Epidermal melanocyte (primary cell): Measurements from ENCODE around the gene RITA1.

Source experiments
- DNase-seq: peaks from one replicate; pipeline ENCODE4 v3.0.0; 2011; ENCODE audit warnings: low spot score; ENCODE audit not compliant: insufficient read length

Gene RITA1

DNA sequence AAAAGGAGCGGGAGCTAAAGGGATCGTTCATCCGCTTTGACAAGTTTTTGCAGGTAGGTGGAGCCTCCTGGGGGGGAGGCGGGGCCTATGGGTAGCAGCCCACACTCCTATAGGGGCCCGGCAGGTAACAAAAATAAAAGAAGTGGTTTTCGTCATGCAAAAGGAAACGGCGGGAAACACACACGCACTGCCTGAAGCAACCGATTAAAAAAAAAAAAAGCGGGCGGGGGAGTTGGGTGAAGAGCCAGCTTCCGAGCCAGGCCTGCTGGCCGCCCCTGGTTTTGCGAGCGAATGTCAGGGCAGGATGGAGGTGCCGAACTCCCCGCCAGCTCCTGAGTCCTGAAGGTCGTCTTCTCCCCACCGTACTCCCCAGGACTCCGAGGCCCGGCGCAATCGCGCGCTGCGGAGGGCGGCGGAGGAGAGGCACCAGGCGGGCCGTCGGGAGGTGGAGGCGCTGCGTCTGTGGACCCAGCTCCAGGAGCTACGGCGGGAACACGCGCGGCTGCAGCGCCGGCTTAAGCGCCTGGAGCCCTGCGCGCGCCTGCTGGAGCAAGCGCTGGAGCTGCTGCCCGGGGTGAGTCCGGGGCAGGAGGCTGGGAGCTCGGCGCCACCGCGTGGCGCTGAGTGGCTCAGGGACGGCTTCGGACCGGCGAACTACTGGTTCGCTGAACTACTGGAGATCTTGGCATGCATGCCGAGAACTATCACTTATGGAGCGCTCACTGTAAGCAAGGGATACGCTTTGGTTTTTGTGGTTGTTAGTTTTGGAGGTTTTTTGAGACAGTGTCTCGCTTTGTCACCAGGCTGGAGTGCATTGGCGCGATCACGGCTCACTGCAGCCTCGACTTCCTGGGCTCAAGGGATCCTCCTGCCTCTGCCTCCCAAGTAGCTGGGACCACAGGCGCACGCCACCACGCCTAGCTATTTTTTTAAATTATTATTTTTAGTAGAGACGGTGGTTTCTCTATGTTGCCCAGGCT is 32.4 kb upstream of the RITA1 start:
- peak; percentile 84 for DNase-seq

DNA sequence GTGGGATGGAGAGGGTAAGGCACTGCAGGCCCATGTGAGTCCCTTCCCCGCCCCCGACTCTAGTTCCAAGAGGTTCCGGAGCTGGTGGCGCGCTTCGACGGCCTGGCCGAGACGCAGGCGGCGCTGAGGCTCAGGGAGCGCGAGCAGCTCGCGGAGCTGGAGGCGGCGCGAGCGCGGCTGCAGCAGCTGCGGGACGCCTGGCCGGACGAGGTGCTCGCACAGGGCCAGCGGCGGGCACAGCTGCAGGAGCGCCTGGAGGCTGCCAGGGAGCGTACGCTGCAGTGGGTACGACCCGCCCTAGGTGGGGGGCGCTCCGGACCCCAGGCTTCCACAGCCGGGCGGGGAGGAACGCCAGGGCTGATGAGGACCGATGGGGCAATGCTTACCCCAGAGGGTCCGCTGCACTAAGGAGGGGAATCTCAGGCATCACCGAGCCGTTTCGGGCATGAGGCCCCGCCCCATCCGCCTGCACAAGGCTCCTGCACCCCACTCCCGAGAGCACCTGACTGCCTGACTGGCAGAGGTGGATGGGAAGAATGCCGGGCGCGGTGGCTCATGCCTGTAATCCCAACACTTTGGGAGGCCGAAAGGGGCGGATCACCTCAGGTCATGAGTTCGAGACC is 31.1 kb upstream of the RITA1 start:
- DNase-seq = no peak

DNA sequence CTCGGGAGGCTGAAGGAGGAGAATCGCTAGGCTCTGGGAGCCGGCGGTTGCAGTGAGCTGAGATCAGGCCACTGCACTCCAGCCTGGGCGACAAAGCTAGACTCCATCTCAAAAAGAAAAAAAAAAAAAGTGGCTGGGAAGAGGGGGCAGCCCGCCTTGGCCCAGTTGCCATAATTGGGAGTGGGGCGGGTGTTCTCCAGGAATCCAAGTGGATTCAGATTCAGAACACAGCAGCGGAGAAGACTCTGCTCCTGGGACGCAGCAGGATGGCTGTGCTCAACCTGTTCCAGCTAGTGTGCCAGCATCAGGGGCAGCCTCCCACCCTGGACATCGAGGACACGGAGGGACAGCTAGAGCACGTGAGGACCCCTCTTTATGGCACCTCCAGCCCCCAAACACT is 30.5 kb upstream of the RITA1 start:
- DNase-seq = no peak

DNA sequence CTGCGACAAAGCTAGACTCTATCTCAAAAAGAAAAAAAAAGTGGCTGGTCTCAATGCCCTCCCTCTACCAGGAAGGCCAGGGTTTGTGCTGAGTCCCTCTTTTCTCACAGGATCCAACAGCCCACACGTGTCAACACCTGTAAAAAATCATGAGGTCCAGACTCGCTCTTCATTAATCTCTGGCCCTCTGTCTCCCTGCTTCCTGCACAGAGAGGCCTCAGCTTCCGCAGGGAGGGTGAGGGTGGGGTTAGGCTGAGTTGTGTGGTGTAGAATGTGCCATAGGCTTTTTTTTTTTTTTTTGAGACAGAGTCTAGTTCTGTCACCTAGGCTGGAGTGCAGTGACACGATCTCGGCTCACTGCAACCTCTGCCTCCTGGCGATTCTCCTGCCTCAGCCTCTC is 29.9 kb upstream of the RITA1 start:
- DNase-seq = no peak

DNA sequence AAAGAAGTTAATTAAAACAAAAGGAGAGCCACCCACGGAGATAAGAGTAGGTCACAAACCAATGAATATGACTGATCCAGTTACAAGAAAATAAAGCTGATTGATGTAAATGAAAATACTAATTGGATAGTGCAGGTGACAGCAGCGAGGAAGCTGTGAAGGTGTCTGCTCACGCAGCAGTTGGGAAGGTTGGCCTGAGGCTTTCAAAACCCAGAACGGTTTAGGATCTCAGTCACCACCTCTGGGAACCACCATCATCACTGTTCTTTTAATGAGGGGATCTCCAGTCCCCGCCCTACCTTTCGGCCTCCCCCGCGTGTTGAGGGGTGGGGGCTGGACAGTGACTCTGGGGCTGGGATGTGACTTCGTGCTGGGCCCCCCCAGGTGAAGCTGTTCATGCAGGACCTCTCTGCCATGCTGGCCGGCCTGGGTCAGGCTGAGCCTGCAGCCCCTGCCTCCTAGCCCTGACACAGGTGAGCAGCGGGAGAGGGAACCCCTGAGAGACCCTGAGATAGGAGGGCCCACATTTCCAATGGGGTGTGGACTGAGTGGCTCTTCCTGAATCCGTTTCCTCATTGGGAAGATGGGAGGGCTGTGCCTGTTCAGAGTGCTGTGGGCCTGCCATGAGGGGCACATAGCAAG is 28.2 kb upstream of the RITA1 start:
- no peak for DNase-seq

DNA sequence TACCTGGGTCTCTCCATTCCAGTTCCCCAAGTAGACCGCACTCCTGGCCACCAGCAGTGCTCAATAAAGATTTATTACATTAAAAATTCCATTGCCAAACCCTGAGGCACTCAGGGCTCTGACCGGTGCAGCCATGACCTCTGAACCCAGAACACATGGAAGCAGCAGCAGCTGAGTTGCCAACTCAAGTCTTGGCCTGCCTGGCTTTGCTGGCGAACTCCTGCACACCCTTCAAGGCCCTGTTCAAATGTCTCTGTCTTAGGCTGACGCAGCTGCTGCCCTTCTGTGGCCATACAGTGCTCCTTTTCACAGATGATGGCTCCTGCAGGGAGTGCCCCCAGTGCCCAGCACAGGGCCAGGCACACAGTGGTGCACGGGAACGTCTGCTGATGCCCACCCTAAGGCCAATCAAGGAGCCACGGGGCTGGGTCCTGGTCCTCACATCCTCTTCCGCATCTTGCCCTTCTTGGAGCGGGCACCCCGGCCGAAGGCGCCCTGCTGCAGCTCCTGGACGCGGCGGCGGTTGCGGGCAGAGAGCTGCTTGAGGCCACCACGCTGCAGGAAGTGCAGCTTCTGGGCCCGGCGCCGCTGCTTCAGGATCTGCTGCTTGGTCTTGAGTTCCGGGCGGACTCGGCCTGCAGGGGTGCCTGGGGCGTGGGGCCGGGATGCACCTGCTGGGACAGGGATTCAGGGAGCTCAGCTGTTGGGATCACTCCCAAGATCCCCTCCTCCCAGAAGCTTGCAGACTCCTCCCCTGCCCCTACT is 26.9 kb upstream of the RITA1 start:
- no peak for DNase-seq

DNA sequence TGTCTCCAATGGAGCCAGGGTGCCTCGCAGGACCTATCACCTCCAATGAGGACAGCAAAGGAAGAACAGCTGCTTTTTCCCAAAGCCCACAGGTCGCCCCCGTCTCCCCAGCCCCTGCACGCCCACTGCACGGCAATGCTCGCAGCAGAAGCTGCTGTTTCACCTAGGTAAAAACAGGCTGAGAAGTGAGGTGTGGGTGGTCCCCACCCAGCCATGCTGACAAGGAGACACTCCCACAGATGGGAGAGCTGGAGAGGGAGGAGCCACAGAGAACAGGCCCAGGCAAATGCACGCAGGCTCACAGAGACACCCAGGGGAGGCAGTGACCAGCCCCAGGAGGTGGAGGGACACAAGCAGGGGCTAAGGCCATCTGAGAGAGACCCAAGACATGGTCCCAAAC is 25.6 kb upstream of the RITA1 start:
- DNase-seq = no peak

DNA sequence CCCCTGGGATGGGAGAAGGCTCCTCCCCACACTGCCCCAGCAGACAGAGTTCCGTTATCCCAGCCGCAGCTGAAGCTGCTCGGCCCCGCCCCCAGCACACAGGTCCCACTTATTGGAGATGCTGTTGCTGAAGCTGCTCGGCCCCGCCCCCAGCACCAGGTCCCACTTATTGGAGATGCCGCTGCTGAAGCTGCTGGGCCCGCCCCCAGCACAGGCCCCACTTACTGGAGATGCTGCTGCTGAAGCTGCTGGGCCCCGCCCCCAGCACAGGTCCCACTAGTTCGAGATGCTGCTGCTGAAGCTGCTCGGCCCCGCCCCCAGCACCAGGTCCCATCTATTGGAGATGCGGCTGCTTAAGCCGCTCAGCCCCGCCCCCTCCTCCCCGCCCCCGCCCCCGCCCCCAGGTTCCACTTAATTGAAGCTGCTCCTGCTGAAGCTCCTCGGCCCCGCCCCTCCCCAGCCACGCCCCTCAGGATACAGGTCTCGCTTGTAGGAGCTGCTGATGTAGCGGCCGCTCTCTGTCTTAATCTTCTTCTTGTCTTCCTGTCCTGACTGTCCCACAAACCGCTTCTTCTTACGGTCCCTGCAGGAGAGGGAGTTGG is 24.0 kb upstream of the RITA1 start:
- no peak for DNase-seq

DNA sequence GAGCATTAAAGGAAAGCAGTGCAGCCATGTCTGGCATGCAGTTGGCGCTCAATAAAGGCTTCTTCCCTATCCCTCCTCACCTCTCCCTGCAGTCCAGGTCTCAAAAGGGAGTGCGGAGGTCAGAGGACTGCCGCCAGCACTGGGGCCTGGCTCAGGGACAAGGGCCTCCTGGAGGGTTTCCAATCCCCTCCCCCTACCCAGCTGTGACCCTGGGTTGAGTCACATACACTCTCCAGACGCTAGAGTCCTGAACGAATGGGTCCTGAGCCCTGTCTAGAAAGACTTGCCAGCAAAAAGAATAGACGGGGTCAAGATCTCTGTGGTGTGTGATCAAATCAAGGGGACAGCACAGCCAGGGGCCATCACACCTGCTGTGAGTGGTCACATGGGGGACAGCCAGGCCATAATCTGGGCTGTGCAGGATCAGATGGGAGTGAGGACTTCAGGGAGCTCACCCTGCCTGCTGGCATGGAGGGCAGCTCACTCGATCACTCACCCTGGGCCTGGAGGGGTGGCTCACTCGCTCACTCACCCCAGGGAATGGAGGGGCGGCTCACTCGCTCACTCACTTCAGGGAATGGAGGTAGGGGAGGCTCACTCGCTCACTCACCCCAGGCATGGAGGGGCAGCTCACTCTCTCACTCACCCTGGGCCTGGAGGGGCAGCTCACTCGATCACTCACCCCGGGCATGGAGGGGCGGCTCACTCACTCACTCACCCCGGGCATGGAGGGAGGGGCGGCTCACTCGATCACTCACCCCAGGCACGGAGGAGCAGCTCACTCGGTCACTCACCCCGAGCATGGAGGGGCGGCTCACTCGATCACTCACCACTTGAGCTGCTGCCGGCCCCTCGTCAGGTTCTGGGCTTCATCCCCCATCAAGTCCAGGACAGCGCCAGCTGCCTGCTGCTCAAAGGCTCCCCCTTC is 23.2 kb upstream of the RITA1 start:
- DNase-seq = peak; percentile 15

DNA sequence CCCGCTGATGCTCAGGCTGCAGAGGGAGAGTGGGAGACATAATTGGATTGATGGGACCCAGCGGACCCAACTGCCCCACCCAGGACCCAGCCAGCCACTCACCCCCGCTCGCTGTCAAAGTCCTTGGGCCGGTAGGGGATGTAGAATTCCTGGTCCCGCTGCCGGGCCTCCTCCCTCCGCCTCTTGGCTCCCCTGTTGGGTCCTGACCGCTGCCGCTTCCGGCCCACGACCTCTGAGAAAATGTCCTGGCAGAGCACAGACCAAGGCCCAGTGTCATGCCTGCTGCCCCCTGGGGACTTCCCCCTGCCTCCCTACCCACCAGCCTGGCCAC is 22.5 kb upstream of the RITA1 start:
- DNase-seq = no peak

DNA sequence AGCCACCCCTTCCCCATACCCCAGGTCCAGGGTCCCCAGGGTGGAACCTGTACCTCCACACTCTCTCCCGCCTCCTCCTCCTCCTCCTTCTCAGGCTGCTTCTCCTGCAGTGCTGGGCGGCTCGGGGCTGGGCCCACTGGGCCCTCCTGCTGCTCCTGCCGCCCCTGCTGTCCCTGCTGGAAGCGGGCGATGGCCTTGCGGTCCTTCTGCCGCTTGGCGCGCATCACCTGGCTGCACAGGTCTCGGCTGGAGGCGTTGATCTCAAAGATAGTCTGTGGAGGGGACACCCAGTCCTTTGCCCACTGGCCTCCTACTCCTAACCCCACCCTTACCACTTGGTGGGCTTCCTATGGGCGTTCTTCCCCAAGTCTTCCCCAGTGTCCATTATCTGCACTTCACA is 21.5 kb upstream of the RITA1 start:
- peak; percentile 11 for DNase-seq

DNA sequence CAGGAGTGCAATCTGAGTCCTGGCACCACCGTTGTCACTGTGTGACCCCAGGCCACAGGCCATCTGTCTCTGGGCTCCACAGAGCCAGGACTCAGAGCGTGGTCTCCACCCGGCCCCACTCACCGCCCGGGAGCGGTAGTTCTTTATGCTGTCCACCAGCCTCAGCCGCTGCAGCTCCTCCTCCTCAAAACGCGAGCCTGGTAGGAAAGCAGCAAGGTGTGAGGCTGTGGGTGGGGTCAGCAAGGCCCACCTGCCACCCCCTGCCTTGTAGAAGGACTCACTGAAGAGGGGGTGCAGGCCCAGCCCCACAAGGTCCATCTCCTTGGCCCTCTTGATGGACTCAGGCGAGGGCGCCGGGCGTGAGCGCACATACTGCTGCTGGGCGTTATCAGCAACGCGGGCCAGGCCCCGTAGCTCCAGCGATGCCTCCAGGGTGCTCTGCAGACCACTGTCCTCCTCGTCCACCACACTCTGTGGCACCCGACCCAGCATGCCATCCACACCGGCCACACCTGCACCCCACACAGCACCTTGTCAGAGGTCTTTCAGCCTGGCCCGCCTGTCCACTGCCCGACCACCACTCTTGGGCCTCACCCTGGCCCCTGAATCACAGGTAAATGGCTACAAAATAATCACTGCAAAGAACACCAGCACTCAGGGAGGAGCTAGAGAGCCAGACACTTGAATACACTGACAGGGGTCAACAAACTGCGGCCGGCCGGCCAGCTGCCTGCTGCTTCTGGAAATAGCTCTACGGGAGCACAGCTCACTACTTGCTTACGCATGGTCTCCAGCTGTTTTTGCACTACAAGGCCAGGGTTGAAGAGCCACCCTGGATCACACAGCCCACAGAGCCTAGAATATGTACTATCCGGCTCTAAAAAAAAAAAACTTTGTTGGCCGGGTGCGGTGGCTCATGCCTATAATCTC is 19.7 kb upstream of the RITA1 start:
- DNase-seq = no peak

DNA sequence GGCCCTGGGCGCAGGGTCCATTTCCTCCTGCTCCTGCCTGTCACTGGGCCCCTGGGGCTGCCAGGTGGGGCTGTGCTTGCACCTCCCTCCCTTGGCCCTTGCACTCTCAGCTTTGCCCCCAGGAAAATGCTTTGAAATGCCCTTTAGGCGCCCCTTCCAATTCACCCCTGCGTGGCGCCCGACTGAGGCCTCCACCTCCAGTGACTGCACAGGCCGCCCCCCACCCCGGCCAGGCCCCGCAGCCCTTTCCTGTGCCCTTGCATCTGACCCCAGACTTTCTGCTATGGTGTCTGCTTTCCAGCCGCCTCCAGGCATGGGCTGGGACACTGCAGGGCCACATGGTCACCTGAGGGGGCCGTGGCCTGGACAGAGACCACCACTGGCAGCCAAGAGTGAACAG is 17.7 kb upstream of the RITA1 start:
- no peak for DNase-seq

DNA sequence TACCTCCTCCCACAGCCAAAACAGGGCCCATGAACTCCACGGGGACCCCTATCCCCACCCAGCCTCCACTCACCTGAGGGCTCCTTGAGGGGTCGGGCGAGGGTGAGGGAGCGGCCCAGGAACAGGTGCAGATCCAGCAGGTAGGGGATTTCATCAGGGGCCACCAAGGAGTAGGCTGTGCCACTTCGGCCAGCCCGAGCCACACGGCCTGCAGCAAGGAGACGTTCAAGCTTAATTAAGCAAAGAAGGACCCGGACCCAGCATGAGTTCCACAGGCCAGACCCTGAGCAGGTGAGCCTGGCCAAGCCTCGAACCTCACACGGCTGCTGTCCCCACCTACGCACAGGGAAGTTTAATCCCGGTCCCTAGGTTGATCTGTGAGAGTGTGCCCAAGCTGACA is 15.8 kb upstream of the RITA1 start:
- peak; percentile 14 for DNase-seq

DNA sequence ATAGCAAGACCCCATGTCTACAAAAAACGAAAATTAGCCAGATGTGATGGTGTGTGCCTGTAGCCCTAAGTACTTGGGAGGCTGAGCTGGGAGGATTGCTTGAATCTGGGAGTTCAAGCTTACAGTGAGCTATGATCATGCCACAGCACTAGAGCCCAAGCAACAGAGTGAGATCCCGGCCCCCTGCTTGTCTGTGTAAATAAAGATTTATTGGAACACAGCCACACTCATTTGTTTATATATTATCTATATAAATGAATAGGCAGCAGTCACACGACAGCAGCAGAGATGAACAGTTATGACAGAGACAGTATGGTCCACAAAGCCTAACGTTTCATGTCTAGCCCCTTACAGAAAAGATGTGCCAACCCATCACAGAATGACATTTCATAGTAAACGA is 15.1 kb upstream of the RITA1 start:
- DNase-seq = no peak

DNA sequence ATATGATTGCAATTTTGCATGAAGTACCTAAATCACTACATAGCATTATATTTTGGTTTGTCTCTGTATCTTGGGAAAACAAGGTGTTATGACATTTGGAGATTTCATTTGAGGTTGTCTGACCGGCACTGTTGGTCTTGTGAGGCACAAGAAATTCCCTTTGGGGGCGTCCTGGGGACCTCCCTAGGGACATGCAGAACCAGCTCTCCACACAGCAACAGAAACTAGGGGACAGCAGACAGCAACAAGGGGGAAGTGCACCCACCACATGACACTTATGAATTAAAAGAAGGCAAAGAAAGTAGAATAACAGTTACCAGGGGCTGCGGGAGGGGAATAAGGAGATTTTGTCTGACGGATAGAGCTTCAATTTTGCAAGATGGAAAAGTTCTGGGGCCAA is 14.6 kb upstream of the RITA1 start:
- DNase-seq = peak; percentile 9

DNA sequence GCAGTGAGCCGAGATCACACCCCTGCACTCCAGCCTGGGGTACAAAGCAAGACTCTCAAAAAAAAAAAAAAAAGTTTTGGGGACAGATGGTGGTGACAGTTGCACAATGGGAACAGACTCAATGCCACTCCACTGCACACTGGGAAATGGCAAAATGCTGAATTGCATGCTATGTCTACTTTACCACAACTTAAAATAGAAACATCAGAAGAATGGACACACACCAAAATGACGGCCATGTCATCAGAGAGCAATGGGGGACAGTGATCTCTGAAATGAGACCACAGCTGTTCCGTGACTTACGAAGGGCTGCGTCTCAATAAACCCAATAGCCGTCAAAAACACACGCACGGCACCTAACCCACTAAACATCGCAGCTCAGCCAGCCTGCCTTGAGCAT is 14.0 kb upstream of the RITA1 start:
- peak; percentile 12 for DNase-seq

DNA sequence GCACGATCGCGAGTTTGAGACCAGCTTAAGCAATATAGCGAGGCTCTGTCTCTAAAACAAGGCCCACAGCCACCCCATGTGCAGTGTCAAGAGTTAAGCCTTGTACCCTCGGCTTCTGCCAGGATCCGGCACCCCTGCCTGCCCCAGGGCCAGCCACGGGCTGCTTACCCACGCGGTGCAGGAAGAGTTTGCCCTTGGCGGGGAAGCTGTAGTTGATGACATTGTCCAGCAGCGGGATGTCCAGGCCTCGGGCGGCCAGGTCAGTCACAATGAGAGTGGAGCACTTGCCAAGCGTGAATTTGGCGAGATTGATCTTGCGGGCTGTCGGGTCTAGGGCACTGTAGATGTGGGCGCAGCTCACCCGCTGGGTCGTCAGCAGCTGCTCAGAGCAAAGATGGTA is 13.3 kb upstream of the RITA1 start:
- no peak for DNase-seq

DNA sequence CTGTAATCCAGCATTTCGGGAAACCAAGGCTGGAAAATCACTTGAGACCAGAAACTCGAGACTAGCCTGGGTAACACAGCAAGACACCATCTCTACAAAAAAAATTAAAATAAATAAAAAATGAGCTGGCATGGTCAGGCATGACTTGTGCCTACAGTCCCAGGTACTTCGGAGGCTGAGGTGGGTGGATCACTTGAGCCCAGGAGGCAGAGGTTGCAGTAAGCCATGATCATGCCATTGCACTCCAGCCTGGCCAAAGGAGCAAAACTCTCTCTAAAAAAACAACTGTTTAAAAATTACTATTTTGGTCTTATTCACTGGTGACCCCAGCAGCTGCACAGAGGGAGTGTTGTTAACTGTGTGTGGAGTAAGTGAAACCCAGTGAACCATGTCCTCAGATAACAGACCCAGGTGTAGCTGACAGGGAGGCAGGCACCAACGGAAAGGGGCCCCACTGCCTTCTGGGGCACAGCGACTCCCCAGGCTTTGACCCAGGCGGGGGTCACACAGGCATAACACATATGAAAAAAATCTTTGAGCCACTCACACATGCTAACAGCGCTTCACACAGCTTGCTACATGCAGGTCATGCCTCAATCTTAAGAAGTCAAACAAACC is 12.3 kb upstream of the RITA1 start:
- DNase-seq = no peak
